Measurements from ENCODE around the gene CCDC92B. TPM values are rescaled to one million over a fixed set of nuclear protein-coding genes. Genes with fewer than 3 reads are reported as not detected.
A peak's percentile ranks its signal among the peaks of the same experiment; 100 is the strongest.

CCDC92B gene
- polyA plus RNA-seq, 4 donors: 0.11 to 0.65 (median 0.22) TPM

DNA sequence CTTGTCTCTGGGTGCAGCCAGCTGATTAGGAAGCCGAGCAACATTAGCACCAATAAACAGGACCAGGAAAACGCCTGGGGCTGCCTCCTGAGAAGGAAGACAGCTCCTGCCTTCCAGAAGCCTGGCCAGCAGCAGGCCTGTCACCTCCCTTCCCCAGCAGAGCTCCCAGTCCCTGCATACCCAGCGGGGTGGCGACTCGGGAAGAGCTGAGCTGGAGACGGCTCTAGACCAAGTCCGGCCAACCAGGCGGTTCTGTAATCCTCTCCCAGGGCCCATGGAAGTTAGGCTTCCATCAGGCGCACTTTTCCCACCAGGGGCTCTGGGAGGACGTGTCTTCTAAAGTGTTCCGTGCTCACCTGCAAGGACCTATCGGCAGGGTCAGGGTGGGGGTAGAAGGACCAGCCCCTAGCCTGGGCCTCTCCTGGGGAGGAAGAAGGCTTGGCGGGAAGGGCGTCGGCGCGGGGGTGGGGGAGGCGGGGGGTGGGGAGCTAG lies 25.9 kb downstream of the CCDC92B start:
- no peak for DNase-seq (ENCODE audit: low read depth in 4 of 4, low spot score in 2 of 4)

DNA sequence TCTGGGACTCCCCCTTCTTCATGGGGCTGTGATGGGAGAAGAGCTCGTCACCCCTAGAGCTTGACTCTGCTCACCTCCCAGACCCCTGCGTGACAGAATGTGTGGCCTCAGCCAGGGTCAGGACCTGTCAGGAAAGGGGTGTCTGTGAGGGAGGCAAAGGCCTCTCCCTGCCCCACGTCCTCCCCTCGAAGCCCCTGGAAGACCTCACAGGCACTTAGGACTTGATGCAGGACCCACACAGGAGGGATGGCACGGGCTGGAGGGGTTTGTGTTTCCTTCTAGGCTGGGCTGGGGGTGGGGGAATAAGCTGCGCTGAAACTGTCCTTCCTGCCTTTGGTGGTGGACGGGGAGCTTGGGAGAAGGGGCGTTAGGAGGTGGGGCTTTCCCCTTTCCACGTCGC lies 26.8 kb downstream of the CCDC92B start:
- DNase-seq (ENCODE audit: low read depth in 4 of 4, low spot score in 2 of 4): no peak

DNA sequence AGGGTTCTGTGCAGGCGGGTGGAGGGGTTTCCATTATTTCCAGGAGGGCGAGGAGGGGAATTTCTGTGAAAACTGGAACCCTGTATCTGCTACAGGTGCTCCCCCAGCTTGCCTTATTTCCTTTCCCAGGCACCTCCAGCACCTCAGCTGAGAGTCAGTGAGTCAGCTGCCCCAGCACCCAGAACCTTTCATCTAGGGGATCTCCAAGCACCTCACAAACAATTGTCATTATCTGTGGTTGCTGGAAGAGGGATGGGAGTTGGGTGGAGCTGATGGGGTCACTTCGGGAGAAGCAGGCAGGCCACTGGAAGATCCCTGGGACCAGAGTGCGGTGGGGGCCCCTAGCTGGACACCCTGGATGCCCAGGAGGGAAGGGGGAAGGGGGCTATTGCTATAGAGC lies 27.8 kb downstream of the CCDC92B start:
- no peak for DNase-seq (ENCODE audit: low read depth in 4 of 4, low spot score in 2 of 4)

DNA sequence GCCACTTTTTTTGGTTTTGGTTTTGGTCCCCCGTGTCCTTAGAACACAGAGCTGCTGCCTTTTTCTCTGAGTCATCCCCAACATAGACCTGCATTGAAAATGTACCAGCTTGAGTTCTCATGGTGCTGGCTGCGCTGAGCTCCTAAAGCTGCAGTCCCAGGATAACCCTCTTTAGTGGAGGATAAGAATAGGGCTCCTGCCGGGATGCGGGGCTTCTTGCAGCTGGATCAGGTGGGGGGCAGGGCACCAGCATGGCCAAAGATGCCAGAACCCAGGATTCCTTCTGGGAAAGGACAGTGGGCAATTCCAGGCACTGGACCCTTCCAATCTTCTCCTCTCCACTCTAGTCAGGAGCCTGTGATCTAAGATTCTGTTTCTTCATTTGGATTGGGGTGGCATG lies 29.6 kb downstream of the CCDC92B start:
- DNase-seq (ENCODE audit: low read depth in 4 of 4, low spot score in 2 of 4): no peak

DNA sequence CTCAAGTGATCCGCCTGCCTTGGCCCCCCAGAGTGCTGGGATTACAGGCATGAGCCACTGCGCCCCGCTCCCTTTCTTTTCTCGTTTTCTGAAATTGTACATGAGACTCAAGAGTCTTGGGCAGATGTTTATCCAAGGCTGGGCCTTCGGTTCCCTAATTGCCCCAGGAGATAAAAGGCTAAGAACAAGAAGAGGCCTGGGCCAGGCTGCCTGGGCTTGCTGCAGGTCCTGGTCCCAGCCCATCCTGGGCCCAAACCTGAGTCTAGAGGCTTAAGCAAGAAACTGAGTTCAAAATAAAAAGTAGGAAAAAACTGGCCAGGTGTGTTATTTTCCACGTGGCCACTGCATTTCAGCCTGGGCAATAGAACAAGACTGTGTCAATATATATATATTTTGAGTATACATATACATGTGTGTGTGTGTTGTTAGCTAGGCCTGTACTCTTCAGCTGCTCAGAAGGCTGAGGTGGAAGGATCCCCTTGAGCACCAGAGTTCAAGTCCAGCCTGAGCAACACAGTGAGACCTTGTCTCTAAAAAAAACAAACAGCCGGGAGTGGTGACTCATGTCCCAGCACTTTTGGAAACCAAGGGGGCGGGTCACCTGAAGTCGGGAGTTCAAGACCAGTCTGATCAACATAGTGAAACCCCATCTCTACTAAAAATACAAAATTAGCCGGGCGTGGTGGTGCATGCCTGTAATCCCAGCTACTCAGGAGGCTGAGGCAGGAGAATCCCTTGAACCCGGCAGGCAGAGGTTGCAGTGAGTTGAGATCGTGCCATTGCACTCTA lies 31.1 kb downstream of the CCDC92B start:
- no peak for DNase-seq (ENCODE audit: low read depth in 4 of 4, low spot score in 2 of 4)

DNA sequence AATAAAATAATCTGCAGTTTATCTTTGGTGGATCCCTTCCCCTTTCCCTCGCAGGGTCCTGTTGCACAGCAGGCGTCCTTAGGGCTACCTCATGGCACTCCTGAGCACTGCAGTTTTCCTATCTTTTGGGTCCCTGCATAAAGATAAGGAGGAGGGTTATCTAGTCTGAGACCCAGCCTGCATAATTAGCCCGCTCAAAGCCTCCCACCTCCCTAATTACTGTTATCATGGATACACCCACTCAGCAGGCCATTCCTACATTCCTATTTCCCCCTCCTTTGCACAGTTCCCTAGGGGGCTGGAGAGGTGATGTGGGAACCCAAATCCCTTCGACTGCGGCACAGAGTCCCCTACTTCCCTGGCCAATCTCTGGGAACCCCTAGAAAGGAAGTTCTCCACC lies 32.8 kb downstream of the CCDC92B start:
- no peak for DNase-seq (ENCODE audit: low read depth in 4 of 4, low spot score in 2 of 4)

DNA sequence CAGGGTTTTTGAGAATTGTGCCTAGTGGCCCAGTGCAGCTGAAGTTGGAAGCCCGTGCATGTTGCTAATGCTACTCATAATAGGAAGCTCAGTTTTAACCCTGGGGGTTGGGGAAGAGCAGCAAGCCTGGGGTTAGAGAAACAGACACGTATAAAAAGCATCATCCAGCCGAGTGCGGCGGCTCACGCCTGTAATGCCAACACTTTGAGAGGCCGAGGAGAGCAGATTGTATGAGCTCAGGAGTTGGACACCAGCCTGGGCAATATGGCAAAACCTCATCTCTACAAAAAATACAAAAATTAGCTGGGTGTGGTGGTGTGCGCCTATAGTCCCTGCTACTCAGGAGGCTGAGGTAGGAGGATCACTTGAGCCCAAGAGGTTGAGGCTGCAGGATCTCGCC lies 35.6 kb downstream of the CCDC92B start:
- no peak for DNase-seq (ENCODE audit: low read depth in 4 of 4, low spot score in 2 of 4)

DNA sequence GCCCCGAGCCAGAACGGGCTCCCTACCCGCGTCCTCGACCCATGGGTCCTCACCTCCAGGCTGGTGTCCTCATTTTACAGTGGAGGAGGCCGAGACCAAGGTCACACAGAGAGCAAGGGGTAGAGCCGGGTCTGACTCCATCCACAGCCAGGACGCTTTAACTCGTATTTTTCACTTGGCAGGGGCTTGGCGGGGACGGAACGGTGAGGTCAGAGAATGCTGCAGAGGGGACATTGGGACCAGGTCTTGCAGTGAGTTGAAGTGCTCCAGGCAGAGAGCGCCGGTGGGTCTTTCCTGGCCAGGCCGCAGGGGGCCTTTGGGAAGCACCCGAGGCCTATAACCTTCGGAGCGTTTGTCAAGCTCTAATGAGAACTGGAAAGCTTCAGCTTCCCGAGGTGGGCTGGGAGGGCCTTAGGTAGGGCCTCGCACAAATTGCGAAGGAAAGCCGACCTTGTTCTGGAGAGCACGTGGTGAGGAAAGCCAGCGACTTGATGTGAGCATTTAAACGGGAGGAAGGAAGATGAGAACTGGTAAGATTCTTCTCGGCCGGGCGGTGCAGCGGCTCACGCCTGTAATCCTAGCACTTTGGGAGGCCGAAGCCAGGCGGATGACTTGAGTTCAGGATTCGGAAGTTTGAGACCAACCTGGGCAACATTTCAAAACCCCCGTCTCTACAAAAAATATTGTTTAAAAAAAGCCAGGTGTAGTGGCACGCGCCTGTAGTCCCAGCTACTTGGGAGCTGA lies 37.0 kb downstream of the CCDC92B start:
- DNase-seq (ENCODE audit: low read depth in 4 of 4, low spot score in 2 of 4): no peak

DNA sequence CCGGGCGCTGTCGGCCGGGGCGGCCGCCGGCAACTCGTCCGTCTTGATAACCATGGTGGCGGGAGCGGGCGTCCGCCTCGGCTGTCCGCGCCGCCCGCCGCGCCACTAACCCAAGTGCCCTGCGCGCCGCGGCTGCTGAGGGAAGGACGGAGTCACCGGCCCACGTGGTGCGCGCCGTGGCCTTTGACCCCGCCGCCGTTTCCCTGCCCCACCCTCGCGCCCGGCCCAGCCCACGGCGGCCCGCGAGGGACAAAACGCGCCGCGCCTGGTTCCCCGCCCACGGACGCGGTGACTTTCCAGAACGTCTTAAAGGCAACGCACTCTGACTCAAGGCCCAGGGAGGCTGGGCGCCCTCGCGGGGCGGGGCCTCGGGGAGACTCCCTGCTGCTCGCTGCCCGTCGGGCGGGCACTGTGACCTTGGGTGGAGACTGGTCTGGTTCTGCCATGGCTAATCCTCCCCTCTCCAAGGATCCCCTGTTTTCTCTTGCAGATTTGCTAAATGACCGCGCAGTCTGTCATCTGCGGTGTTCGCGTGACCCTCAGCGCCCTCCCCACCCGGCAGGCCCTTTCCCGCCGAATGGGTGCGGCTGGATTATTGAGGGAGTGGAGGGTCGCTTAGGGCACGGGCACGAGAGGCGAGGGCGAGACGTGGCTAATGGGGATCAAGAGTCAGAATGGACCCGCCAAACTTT lies 37.7 kb downstream of the CCDC92B start, which contains the start of gene CLUH:
CLUH (minus strand) TSS at position 157 of the 692 bp plus-strand sequence; CDS start at position 54, 103 bp downstream.
- DNase-seq (ENCODE audit: low read depth in 4 of 4, low spot score in 2 of 4): peak; percentile 82 to 91 (median 88)

DNA sequence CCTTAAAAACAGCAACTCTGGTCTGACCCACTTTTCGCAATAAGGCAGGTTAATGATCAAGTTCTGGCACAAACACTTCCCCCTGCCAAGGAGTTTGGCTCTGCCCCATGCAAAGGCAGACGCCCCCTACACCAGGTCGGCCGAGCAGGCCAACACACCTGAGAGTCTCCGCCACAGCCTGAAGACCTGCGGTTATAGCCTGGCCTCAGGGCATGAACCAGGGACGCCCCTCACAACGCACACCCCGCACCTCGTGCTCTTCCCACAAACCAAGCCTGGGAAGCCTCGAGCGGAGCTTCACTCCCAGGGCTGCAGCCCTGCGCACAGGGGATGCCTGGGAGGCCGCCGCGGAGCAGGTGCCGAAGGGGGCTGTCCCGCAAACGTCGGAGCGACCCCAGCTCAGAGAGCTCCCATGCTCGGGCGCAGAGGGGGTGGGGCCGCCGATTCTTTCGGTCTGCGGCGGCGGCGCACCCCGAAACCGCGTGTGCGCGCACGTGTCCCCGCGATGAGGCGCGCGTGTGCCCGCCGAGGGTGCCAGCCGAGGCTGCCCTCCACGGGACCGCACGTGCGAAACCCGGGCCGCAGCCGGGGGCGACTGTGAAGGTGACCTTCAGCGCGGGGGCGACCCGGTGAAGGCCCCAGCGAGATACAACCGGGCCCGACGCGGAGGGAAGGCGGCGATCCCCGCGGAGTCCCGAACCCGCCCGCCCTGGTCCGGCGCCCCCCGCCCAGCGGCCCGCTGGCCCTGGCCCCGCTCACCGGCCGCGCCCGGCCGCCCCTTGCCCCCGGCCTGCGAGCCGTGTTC lies 38.4 kb downstream of the CCDC92B start:
- DNase-seq (ENCODE audit: low read depth in 4 of 4, low spot score in 2 of 4): no peak

DNA sequence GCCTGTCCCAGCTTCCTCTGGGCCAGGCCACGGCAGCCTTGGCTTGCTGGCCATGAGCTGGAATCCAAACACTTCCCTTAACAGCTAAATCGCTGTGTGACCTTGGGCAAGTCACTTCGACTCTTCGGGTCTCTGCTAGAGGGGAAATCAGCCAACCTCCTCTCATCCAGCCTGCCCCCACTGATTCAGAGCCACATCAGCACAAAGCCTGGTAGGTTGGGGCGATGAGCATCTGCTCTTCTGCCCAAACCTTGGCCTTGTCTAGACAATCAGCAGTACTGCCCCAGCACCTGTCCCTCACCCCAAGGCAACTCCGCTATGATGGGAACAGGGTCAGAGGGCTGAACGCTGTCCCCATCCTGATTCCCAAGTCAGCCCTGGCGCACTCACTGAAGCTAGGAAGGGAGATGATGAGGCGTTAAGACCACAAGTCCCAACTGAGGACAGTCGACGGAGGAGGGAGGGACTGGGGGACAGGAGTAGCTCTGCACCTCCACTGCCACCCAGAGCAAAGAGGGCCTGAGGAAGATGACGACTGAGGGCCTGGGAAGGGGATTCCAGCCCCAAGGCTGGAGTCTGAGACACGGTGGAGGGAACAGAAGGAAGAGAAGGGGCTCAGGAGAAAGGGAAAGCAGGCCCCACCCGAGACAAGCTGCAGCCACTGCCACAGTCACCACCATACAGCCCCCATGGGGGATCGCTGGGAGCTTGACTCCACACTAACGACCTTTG lies 39.2 kb downstream of the CCDC92B start:
- DNase-seq (ENCODE audit: low read depth in 4 of 4, low spot score in 2 of 4): no peak

DNA sequence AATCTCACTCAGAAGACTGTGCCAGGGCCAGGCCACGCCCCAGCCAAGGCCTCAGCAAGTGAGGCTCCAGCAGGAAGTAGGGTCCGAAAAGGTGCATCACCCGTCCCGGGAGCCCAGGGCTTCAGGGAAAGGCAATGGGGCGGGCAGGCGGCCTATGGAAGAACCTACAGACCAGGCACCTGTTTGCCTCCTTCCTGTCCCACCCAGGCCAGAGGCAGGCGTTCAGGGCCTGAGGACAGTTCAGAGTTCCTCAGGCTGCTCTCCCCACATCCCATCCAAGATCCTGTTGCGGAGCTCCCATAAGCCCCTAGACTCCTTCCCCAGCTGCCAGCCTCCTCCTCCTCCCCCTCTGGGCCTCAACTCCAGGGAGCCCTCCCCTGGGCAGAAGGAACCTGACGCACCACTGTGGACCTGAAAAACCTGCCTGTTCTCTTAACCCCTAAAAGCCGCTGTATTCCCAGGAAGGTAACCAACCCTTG lies 40.2 kb downstream of the CCDC92B start:
- no peak for DNase-seq (ENCODE audit: low read depth in 4 of 4, low spot score in 2 of 4)

DNA sequence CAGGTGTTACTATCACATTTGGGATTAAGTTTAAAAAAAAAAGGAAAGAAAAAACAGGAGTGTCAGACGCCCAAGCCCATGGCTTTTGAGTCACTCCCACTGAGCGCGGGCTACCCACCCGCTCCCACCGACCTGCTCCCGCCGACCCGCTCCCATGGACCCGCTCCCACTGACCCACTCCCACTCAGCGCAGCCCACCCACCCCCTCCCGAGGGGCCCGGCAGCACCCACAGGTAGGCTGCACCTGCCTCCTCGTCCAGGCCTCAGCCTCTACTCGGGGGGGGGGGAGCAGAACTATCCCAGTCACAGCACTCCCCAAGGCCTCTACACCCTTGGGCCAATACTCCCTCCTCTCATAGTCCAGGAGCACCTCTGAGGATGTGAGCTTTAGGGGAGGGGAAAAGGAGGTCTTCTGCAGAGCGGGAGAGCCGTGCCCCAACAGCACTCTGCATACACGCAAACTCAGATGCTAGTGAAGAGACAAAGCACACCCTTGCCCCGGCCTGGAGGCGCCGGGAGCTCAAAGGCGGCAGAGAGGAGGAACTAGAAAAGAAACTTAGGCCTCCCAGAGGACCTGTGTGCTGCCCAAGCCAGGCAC lies 40.8 kb downstream of the CCDC92B start:
- no peak for DNase-seq (ENCODE audit: low read depth in 4 of 4, low spot score in 2 of 4)

DNA sequence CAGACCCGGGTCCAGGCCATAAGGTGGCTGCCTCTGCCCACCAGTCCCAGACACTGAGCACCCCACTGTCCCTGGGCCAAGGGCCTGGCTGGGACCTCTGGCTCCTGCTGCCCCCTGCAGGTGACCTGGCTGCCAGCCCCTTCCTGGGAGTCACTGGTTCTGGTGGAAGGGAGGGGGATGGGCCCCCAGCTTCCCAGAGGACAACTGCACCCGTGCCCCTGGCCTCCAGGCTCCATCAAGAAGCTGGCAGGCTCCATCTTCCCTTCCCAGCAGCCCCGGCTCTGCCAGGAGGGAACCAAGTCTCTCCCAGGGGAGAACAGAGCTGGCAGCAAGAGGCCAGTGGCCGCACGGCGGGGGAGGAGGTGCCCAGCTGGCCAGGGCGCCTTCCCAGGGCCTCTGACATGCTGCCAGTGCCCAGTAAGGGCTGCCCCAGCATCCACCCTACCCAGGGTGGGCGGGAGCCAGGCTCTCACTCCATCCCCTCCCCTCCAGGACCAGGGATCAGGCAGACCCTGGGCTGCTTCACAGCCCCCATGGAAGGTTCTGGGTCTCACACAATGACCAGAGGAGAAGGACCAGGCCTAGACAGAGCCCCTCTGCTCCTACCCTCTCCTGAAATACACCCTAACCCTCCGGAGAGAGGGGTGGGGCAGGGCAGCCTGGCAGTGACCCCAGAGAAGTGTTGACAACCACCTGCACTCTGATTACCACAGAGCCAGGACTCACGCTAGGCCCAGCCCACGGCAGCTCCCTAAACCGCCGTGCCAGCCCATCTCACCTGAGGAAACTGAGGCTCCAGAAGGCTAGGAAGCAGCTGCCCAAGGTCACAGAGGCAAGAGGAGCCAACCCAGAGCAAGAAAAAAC lies 41.5 kb downstream of the CCDC92B start:
- no peak for DNase-seq (ENCODE audit: low read depth in 4 of 4, low spot score in 2 of 4)

DNA sequence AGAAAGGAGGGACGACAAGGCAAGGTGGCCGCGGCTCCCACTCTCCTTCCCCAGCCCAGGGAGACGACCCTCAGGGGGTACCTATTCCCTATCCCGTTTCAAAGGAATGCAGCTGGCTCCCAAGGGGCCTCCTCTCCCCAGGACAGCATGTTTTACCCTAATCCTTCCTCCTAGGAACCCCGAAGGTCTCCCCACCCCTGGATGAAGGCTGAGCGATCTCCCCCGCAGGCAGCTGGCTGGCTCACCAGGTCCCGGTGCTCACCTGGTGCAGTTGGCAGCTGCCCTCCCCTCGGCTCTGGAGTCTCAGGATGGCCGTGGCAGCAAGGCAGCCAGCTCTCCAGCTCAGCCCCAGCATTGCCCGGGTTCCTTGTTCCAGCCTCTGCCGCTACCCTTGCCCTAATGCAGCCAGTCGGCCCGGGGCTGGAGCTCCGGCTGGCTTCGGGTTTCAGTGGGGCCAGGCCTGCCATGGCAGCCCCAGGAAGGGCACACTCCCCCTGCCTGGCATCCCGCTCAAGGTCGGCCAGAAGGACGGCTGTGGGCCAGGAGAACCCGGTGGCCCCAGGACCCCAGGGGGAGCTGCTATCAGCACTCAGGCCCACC lies 42.4 kb downstream of the CCDC92B start:
- DNase-seq (ENCODE audit: low read depth in 4 of 4, low spot score in 2 of 4): no peak

DNA sequence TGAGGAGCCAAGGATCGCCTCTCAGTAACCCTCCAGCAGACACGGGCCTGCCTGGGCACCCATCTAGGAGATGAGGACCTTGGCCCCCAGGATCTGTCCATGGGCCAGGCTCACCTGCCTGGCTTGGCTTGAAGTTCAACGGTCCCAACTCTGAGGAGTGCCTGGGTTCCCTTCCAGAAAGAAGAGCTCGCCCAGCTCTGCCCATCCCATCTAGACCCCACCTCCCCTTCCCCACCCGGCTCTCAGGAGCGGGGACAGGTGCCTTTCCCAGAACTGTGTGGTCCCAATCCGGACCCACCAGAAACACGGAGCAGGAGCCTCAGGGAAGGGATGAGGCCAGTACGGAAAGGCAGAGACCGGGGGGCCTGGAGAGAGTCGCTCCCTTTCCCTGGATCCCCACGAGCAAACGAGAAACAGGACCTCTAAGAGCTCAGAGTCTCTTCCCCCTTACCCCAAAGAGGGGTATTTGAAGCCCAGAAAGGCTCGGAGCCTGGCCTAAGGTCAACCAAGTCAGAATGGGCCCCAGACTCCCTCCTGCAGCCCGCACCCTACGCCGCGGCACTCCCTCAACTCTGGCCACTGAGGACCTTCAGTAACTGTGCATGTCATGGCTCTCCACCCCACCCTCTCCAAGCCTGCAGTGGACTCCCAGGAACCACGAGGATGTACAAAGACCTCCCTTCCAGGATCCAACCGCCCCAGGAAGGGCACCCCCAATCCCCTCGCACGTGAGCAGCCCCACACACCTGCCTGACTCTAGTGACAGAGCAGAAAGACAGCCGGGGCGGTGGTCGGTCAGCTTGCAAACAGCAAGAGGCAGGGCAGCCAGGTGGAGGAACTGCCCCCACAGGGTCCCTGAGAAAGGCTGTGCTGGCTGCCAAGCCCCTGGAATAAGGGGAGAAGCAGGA lies 43.3 kb downstream of the CCDC92B start:
- DNase-seq (ENCODE audit: low read depth in 4 of 4, low spot score in 2 of 4): no peak

DNA sequence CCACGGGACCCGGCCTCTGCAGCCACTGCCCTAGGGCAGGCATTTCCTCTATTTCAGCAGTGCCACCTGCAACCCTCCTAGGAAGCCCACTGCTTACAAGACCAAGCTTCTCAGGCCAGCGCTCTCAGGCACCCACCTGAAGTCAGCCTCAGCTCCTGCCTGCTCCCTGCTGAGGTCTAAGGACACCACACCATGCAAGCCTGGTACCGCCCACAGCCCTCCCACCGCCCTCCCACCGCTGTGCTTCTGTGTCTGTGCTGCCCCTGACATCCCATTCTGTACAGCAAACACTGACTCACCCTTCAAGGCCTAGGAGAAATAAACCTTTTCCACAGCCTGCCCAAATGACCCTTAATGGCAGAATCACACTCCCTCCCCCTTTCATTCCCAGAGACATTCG lies 44.2 kb downstream of the CCDC92B start:
- no peak for DNase-seq (ENCODE audit: low read depth in 4 of 4, low spot score in 2 of 4)
